IPS-18a (cell line): ENCODE measurements around the gene PIGN.
A peak's percentile ranks its signal among the peaks of the same experiment; 100 is the strongest.

Experiments used
- H3K27ac ChIP-seq: one replicate; pipeline ENCODE4 v1.5.1; 2013; ENCODE audit warnings: low read length
- H3K27me3 ChIP-seq: one replicate; pipeline ENCODE4 v1.6.1; 2013; ENCODE audit warnings: mild to moderate bottlenecking, low read length; ENCODE audit not compliant: control insufficient read depth, insufficient read depth
- H3K36me3 ChIP-seq: one replicate; pipeline ENCODE4 v1.6.1; 2013; ENCODE audit warnings: low read depth, low read length; ENCODE audit not compliant: control insufficient read depth
- H3K4me1 ChIP-seq: one replicate; pipeline ENCODE4 v1.6.1; 2013; ENCODE audit warnings: low read depth, low read length; ENCODE audit not compliant: control insufficient read depth
- H3K4me3 ChIP-seq: one replicate; pipeline ENCODE4 v1.5.1; 2013; ENCODE audit warnings: low read length
- H3K9ac ChIP-seq: one replicate; pipeline ENCODE4 v1.6.1; 2013; ENCODE audit warnings: mild to moderate bottlenecking, low read length, moderate library complexity
- H3K9me3 ChIP-seq: one replicate; pipeline ENCODE4 v1.6.1; 2013; ENCODE audit warnings: low read depth, low read length; ENCODE audit not compliant: control insufficient read depth

PIGN gene

GRCh38 chr18:62186774-62187542, at the start of gene PIGN, which contains the start of gene RELCH:
TSS of gene PIGN (minus strand) at chr18:62187056. CDS start at chr18:62161353, 25,703 bp downstream.
TSS of gene RELCH (plus strand) at chr18:62187255. CDS start at chr18:62187506, 251 bp downstream.
- Histone ChIP-seq H3K9ac (peak within 1 kb of the TSS; percentile 93), H3K36me3 (no peaks in the 10 kb centered on the region), H3K9me3 (no peaks in the 10 kb centered on the region), H3K4me1 (peaks cover 11% of the 10 kb centered on the region), H3K27ac (peak within 1 kb of the TSS; percentile 97), H3K4me3 (peak within 1 kb of the TSS; percentile 99), H3K27me3 (no peaks in the 10 kb centered on the region)

DNA sequence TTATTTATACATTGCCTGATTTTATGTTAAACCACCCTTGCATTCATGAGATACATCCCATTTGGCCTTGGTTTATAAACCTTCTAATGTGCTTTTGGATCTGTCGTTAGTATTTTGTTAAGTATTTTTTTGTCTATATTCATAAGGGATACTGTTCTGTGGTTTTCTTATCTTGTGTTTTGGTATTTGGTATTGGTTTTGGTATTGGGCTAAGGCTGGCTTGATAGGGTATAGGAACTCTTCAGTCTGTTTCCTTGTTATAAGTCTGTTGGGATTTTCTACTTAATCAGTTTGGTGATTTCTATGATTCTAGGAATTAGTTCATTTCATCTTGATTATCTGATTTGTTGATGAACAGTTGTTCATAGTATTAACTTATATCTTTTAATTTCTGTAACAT, 49.4 kb upstream of the PIGN start:
- H3K27me3 ChIP-seq, result no peaks in the 10 kb centered on the region
- H3K4me3 ChIP-seq, result no peak overlapping the region
- H3K9me3 ChIP-seq, result no peaks in the 10 kb centered on the region
- no peaks in the 10 kb centered on the region for H3K4me1 ChIP-seq
- no peak overlapping the region for H3K27ac ChIP-seq
- no peak overlapping the region for H3K9ac ChIP-seq
- H3K36me3 ChIP-seq, result peaks cover 22% of the 10 kb centered on the region

GRCh38 chr18:62226047-62226446, 39.2 kb upstream of the PIGN start:
- H3K36me3 ChIP-seq, result peaks cover 36% of the 10 kb centered on the region
- H3K9ac ChIP-seq, result no peak overlapping the region
- no peaks in the 10 kb centered on the region for H3K9me3 ChIP-seq
- no peaks in the 10 kb centered on the region for H3K4me1 ChIP-seq
- H3K27me3 ChIP-seq, result no peaks in the 10 kb centered on the region
- no peak overlapping the region for H3K27ac ChIP-seq
- no peak overlapping the region for H3K4me3 ChIP-seq

GRCh38 chr18:62224229-62224628, 37.4 kb upstream of the PIGN start:
- Histone ChIP-seq H3K9me3 (no peaks in the 10 kb centered on the region), H3K4me3 (no peak overlapping the region), H3K36me3 (peaks cover 29% of the 10 kb centered on the region), H3K9ac (no peak overlapping the region), H3K4me1 (no peaks in the 10 kb centered on the region), H3K27ac (no peak overlapping the region), H3K27me3 (no peaks in the 10 kb centered on the region)

DNA sequence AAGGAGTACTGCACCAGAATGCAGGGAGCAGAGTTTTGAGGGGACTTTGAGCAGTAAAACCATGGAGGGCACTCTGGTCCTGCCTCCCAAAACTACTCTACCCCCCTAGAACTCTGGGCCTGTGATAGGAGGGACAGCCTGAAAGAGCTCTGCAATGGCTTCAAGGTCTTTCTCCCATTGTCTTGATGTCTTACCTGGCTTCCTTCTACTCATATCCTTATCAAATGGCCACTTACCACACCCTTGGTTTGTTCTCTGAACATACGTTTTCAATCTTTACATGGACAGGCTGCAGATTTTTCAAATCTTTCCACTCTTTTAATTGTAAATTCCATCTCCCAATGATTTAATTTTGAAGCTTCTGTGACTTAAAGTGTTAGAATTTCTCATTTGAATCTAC, 27.9 kb upstream of the PIGN start:
- H3K9ac ChIP-seq, result no peak overlapping the region
- H3K27ac ChIP-seq, result no peak overlapping the region
- no peaks in the 10 kb centered on the region for H3K9me3 ChIP-seq
- no peak overlapping the region for H3K4me3 ChIP-seq
- peaks cover 13% of the 10 kb centered on the region for H3K36me3 ChIP-seq
- no peaks in the 10 kb centered on the region for H3K4me1 ChIP-seq
- no peaks in the 10 kb centered on the region for H3K27me3 ChIP-seq

GRCh38 chr18:62211325-62211828, 24.5 kb upstream of the PIGN start:
- Histone ChIP-seq H3K9me3 (no peaks in the 10 kb centered on the region), H3K9ac (no peak overlapping the region), H3K4me1 (no peaks in the 10 kb centered on the region), H3K4me3 (no peak overlapping the region), H3K36me3 (peaks cover 13% of the 10 kb centered on the region), H3K27ac (no peak overlapping the region), H3K27me3 (no peaks in the 10 kb centered on the region)

DNA sequence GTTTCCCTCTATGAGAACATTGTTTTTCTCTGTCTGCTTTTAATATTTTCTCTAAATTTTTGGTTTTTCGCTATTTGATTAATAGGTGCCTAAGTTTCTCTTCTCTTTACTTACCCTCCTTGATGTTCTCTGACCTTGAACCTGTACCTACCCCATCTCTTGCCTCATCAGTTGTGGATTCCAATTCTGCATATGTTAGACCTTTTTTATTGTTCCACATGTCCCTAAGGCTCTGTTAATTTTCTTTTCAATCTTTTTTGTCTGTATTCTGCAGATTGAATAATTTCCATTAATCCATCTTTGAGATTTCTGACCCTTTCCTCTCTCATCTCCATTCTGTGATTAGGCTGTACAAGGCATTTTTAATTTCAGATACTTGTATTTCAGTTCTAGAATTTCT, 23.3 kb upstream of the PIGN start:
- Histone ChIP-seq H3K27me3 (no peaks in the 10 kb centered on the region), H3K9me3 (no peaks in the 10 kb centered on the region), H3K9ac (no peak overlapping the region), H3K4me3 (no peak overlapping the region), H3K36me3 (peaks cover 13% of the 10 kb centered on the region), H3K27ac (no peak overlapping the region), H3K4me1 (no peaks in the 10 kb centered on the region)

DNA sequence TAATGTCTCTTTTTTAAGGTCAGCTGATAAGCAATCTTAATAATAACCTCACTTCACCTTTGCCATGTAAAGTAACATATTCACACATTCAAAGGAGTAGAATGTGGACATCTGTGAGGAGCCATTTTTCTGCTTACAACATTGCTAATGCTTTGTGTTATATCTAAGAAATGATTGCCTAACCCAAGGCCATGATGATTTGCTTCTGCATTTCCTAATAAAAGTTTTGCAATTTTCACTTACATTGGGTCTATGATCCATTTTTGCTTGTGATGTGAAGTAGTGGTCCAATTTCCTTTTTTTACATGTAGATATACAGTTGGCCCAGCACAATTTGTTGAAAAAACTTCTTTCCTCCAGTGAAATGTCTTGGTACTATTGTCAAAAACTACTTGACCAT, 22.2 kb upstream of the PIGN start:
- Histone ChIP-seq H3K36me3 (peaks cover 10% of the 10 kb centered on the region), H3K27ac (no peak overlapping the region), H3K4me3 (no peak overlapping the region), H3K27me3 (no peaks in the 10 kb centered on the region), H3K9ac (no peak overlapping the region), H3K4me1 (no peaks in the 10 kb centered on the region), H3K9me3 (no peaks in the 10 kb centered on the region)

- H3K4me3 ChIP-seq, result no peak overlapping the region
- H3K9ac ChIP-seq, result no peak overlapping the region
- H3K9me3 ChIP-seq, result no peaks in the 10 kb centered on the region
- H3K4me1 ChIP-seq, result no peaks in the 10 kb centered on the region
- H3K27me3 ChIP-seq, result no peaks in the 10 kb centered on the region
- H3K36me3 ChIP-seq, result no peaks in the 10 kb centered on the region
- no peak overlapping the region for H3K27ac ChIP-seq
Measured at GRCh38 chr18:62206593-62206992, 19.7 kb upstream of the PIGN start.

GRCh38 chr18:62205824-62206223, 19.0 kb upstream of the PIGN start:
- Histone ChIP-seq H3K4me3 (no peak overlapping the region), H3K27ac (no peak overlapping the region), H3K4me1 (no peaks in the 10 kb centered on the region)

DNA sequence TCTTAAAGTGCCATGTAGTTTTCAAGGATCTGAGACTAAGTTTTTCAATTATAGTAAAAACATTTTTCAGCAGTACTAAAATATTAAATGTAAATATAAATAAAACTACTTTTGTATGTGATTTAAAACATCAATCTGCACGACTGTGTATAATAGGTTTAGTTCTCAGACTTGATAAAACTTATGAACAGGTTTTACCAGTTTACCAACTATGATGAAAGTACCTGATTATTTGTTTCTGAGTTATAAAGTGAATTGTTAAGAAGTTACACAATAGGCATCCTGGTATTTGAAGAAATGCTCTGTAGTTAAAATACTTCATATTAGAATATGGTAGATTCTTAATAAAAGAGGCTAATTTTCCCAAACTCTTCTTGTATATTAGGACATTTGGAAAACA, 15.0 kb upstream of the PIGN start:
- Histone ChIP-seq H3K9ac (no peak overlapping the region), H3K27me3 (no peaks in the 10 kb centered on the region), H3K36me3 (no peaks in the 10 kb centered on the region), H3K4me3 (no peak overlapping the region), H3K27ac (no peak overlapping the region), H3K4me1 (no peaks in the 10 kb centered on the region), H3K9me3 (no peaks in the 10 kb centered on the region)

More at GRCh38 chr18:62205824-62206223, 19.0 kb upstream of the PIGN start:
- Histone ChIP-seq H3K27me3 (no peaks in the 10 kb centered on the region), H3K9ac (no peak overlapping the region), H3K9me3 (no peaks in the 10 kb centered on the region), H3K36me3 (no peaks in the 10 kb centered on the region)
